Activated CD8-positive, alpha-beta memory T cell treated with anti-CD3 and anti-CD28 coated beads for 24 hours (primary cell): ENCODE results near the gene PTPRG.
"Not testable (repeated sequence)": the region's sequence is repeated elsewhere in the genome, so short reads cannot be mapped to it uniquely, and the experiment has no call there.

Experiments
- DNase-seq: peaks from one replicate; pipeline ENCODE4 v3.0.0-alpha.2; 2020

Gene PTPRG

DNA sequence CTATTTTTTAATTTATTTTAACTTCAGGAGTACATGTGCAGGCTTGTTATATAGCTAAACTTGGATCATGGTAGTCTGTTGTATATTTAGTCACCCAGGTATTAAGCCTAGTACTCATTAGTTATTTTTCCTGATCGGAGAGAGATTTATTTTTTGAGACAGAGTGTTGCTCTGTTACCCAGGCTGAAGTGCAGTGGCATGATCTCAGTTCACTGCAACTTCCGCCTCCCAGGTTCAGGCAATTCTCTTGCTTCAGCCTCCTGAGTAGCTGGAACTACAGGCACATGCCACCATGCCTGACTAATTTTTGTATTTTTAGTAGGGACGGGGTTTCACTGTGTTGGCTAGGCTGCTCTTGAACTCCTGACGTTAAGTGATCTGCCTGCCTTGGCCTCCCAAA is 477.4 kb downstream of the PTPRG start:
- DNase-seq = not testable (repeated sequence)

DNA sequence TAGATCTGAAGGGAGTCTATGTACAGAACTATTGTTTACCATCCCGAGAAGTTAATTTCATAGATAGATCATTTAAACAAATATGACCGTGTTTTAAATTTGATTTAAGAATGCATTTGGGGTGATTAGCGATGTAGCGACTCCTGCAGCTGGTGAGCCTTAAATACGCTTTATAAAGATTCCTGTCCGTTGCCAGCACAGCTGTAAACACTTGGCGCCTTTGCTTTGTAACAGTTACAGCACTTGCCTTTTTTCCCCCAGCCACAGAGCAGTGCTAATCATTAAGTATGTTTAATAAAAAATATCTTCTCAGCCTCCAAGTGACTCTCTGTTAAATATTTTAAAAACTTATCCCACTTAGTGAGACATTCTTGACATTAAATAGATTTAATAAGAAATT is 478.2 kb downstream of the PTPRG start:
- no peak for DNase-seq

- no peak for DNase-seq
Measured at GRCh38 chr3:62041681-62042080, 480.3 kb downstream of the PTPRG start.

DNA sequence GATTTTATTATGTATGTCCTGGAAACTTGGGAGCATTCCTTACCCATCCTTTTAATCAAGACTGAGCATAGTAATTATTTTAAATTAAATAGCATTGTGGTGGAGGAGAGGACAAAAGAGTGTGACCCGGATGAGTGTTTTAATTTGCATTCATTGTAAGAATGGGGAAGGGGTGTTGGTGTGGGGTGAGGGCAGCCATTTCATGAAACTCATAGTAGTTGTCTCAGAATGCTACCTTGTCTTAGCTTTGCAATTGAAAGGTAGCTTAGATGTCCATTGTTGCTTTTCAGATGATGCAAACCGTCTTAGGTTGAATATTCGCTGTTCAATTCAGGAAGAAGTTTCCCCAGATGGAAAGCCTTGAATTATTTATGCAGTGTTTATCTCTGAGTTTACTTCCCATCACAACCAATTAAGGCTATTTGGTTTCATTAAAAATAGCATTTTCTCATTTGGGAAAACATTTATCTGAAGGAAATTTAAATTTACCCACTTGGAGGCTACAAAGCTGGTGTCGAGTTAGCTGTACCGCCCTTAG is 483.6 kb downstream of the PTPRG start:
- no peak for DNase-seq

DNA sequence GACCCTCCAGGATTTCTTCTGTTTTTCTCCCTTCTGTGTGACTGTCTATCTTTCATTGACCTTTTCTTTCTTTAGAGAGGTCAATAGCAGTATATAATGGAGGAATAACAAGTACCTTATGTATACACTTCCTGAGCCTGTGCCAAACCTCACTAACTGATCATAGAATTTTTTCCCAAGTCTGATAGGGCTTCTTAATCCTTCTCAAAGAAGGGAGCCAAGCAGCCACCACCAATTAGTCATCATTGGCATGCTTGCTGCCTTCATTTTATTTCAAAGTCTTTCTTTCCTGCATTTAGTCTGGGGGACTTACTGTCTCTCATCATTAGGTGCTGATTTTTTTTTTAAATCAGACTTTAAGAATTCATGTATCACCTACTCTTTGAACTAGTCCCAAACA is 485.0 kb downstream of the PTPRG start:
- DNase-seq = no peak

DNA sequence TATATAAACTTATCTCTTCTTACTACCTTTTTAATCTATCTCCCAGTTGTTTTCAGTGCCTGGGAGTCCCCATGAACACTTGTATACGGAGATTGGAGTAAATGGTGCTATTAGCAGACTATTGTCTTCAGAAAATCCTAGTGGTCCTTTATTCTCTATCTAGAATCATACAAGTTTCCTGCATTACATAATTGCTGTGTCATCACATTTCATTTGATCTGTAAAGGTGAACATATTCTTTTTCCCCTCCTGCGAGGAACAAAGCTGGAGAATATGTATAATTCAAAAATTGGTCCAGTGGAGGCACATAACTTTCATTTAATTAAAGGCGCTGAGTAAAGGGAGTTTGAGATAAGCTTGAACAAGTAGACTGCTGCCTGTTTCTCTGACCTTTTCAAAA is 487.2 kb downstream of the PTPRG start:
- no peak for DNase-seq

GRCh38 chr3:62049033-62049432 is 487.7 kb downstream of the PTPRG start:
- DNase-seq = no peak

- no peak for DNase-seq
Measured at GRCh38 chr3:62051506-62051905, 490.1 kb downstream of the PTPRG start.

- DNase-seq = no peak
Measured at GRCh38 chr3:62052331-62052730, 491.0 kb downstream of the PTPRG start.

GRCh38 chr3:62056658-62057057 is 495.3 kb downstream of the PTPRG start:
- DNase-seq = no peak

DNA sequence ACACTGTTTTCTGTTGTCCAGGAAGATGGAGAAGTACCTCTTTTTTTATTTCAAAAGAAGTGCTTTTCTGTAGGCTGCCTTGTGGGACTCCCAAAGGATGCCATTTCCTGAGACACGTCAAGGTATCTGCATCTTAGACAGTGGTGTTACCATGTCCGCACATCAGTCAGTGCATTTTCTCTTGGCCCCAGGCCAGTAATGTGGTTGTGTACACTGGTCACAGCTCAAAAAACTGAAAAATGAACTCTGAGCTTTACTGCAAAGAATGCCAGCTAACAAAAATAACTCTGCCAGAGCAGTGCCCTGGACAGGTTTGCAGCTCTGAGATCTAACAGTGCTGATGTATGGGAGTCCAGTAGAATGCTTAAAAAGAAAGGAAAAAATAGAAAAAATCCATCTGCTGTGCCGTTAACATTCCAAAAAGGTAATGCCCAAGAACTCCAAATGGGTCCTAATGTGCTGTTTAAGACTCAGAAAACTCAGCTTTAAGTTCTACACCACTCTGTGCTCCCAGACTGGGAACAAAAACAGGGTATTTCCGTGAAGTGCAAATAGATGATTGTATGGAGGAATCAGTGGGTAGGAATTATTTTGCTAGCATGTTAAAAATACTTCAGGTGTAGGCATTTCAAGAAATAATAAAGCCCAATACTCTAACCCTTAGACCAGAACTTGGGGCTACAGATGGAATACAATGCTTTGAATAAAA is 496.1 kb downstream of the PTPRG start:
- DNase-seq = no peak

DNA sequence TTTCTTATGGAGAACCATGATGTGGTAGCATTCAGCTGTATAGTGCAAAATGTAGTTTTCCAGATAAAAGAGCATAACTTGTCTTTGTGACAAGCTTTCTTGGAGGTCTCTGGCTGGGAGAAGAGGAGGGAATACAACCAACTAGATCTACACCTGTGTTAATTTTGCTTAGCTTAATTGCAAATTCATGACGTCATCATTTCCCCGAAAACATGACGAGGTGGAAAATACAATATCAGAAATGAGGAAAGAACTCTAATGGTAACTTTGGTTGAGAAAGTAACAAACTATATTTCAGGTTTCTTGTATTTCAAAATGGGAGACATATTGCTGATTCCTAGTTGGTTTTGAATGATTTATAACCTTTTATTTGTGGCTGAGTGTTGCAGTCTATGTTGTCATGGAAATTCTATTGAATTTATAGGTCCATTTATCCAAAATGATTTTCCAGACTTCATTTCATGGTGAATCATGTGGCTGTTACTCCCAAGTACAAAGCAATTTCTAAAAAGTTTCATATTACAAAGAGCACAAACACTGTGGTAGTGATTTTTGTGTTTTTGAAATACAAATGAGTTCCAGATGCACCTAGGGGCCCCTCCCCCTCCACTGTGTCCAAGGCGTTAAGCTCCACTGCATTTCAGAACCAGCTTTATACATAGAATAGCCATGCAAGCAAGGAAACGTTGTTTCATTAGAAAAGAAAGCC is 504.8 kb downstream of the PTPRG start:
- DNase-seq = no peak

- DNase-seq = no peak
Measured at GRCh38 chr3:62068337-62068736, 507.0 kb downstream of the PTPRG start.

DNA sequence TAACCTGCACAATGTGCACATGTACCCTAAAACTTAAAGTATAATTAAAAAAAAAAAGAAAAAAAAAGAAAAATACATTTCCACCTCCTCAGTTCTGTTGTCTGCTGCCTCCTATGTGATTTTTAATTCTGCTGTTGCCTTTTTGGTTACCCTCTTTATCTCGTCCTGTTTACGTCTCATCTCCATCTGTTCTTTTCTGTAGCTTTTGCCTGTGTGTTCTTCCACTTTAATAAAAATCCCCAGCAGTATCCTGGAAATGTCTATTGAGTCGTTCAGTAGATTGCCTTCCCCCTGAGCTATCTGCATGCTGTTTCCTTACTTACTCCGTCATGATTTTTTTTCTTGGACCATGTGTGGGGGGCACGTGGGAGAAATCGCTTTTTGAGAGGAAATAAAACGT is 509.5 kb downstream of the PTPRG start:
- DNase-seq = no peak

DNA sequence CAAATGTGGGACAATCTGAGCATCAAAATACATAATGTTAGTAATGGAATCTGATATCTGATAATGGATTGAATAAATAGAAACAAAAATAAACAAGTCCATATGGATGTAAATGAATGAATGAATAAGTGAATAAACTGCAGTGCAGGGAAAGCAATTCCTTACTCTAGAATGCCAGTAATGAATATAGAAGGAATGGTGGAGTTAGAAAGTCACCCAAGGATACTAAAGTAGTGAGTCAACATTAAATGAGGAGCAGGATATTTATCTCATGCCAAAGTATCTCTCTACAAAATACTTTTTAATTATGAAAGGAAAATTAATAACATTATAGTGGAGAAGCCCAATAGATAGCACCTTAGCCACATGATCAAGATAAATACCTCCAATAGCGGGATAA is 511.7 kb downstream of the PTPRG start:
- no peak for DNase-seq

DNA sequence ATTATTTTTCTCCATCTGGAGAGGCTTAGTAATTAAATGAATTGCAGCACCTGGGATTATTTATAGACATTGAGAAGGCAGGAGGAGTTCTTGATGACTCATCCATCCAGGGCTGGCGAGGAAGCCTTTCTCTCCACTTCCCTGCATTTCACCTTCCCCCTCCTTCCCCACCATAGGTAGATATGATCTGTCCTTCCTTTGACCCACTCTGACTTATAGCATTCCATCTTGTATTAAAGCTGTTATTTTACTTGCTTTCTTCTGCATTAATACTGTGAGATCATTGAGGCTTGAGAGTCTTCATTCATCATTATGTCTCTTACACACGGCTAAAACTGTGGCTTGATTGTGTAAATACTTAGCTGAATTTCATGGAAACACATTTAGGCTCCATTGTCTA is 523.2 kb downstream of the PTPRG start:
- no peak for DNase-seq

DNA sequence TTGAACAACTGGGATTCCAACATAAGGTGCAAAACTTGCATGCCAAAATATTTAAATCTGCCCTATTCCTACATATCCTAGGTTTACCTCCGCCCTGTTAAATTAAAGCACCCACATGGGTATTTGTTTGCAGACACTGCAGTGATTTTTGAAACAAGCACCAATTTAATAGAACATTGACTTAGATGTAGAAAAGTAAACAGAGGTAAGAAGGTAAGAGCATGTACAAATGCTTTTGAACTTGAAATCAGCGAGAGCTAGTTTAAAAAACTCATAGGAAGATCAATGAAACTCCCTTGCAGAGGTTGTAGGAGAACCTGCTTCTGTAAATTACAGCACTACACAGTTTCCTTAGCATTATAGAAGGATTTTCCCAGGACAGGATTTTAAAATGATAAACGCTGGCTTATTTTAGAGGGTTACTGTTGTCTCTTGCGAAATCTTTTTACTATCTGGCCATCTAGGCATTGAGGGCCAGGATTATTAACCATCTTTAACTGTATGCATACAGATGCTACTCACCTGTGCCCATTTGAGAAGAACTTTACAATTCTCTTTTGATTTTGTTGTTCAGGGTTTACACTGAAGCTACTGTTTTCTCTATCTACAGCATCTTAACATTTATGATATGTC is 527.2 kb downstream of the PTPRG start:
- no peak for DNase-seq

- DNase-seq = no peak
Measured at GRCh38 chr3:62090066-62090465, 528.7 kb downstream of the PTPRG start.

- no peak for DNase-seq
Measured at GRCh38 chr3:62090519-62090918, 529.1 kb downstream of the PTPRG start.

DNA sequence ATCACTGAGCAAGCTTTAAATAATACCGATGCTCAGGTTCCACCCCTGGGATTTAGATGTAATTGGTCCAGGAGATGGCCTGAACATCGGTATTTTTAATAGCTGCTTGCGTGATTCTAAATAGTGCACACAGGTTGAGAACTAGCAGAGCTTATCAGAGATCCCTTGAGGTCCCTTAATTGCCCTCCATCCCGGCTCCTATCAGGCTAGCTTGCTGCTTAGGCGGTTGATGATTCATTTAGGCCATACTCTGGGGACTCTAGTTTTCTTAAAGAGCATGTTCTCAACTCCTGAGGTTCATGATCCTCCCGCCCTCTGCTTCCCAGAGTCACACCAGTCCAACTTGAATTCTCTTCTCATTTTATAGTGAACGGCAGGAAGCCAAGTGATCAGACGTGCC is 531.7 kb downstream of the PTPRG start:
- DNase-seq = no peak

DNA sequence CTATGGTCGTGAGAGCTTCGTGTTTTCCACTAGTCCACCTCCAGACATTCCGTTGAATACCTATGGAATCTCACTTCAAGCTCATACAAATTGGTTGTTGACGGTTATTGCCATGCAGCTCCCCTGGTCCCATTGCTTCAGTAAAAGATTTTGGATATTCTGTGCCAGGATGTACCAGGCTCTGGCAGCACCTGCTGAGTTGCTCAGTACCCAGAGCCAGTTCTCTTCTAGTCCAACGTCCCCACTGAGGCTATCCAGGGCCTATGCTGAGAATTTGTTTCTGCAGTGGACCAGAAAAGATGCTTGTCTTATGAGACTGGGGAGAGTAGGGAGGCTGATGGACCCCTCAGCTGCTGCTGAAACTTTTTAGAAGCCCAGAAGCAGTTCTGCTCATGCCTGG is 533.1 kb downstream of the PTPRG start:
- DNase-seq = no peak

- DNase-seq = no peak
Measured at GRCh38 chr3:62095080-62095479, 533.7 kb downstream of the PTPRG start.

- DNase-seq = no peak
Measured at GRCh38 chr3:62095756-62096155, 534.4 kb downstream of the PTPRG start.

DNA sequence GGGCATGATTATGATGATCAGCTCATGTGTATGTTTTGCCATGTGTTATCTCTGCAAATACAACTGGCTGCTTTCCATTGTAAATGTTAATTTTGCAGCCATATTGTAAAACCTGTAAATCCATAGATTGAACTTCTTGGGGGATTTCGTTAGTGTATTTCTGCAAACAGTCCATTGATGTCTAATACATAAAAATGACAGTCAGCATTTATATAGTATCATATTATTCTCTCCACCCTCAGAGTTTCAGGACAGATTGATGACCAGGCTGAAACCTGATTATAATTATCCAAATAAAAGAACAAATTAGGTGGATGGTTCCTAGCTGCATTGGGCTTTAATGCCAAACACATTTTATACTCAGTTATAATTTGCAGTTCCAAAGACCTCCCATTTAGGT is 535.1 kb downstream of the PTPRG start:
- DNase-seq = no peak
